Right atrium auricular region (tissue), 2 donors: ENCODE measurements around the gene PPFIA4. TPM values are rescaled to one million over a fixed set of nuclear protein-coding genes. Genes with fewer than 3 reads are reported as not detected.

Experiments used
- DNase-seq: peaks from one replicate; pipeline ENCODE4 v3.0.0-alpha.2; 2019; ENCODE audit warnings: low spot score
- H3K27ac ChIP-seq, 2 donors: fragments of 200-600 bp; sonication (generic); 1 replicate in 1 of 2; 2 replicates in 1 of 2; pipeline ENCODE4 v1.5.1; 2016 to 2019
- H3K27me3 ChIP-seq, 2 donors: fragments of 200-600 bp; sonication (generic); one replicate each; pipeline versions ENCODE4 v1.5.1 to v1.6.0; 2017 to 2019
- H3K36me3 ChIP-seq: fragments of 200-600 bp; sonication (generic); one replicate; pipeline ENCODE4 v1.5.1; 2016
- H3K4me1 ChIP-seq, 2 donors: fragments of 200-600 bp; sonication (generic); one replicate each; pipeline versions ENCODE4 v1.5.1 to v1.6.0; 2017 to 2019
- H3K4me3 ChIP-seq, 2 donors: fragments of 200-600 bp; sonication (generic); 1 replicate in 1 of 2; 2 replicates in 1 of 2; pipeline ENCODE4 v1.5.1; 2017 to 2019; ENCODE audit warnings: mild to moderate bottlenecking in 1 of 2, moderate library complexity in 1 of 2
- H3K9me3 ChIP-seq, 2 donors: fragments of 200-600 bp; sonication (generic); one replicate each; pipeline ENCODE4 v1.5.1; 2019
- CTCF ChIP-seq, 2 donors: fragments of 200-600 bp; sonication (generic); IDR thresholded peaks; one replicate each; pipeline ENCODE4 v1.5.1; 2019; ENCODE audit warnings: antibody characterized with exemption in 2 of 2
- total RNA-seq, 2 donors: library from RNA; depleted of rRNA; stranded (reverse); fragments of >200 nt; gene quantifications; one replicate each; pipeline ENCODE4 v1.1.0, GENCODE V29; 2016

The PPFIA4 gene
- total RNA-seq, 2 donors from 2014 or later: 16.3 to 19.2 TPM

- Histone ChIP-seq H3K4me3 (no peak overlapping the region), H3K36me3 (no peaks in the 10 kb centered on the region), H3K27ac (no peak overlapping the region), H3K4me1 (peaks cover 0 to 10% of the 10 kb centered on the region in 2 donors), H3K9me3 (no peaks in the 10 kb centered on the region), H3K27me3 (no peaks in the 10 kb centered on the region)
- no peak for TF ChIP-seq CTCF (IDR thresholded peaks at IDR 0.05)
- DNase-seq: no peak
Observed at GRCh38 chr1:203055161-203055799, 29.0 kb downstream of the PPFIA4 start.

GRCh38 chr1:203056012-203056411 is 29.7 kb downstream of the PPFIA4 start:
- H3K27ac ChIP-seq: no peak overlapping the region
- H3K36me3 ChIP-seq: no peaks in the 10 kb centered on the region
- H3K4me3 ChIP-seq: no peak overlapping the region
- H3K27me3 ChIP-seq: no peaks in the 10 kb centered on the region
- no peaks in the 10 kb centered on the region for H3K9me3 ChIP-seq
- DNase-seq: no peak
- TF ChIP-seq CTCF (IDR thresholded peaks at IDR 0.05): no peak
- peaks cover 0 to 10% of the 10 kb centered on the region in 2 donors for H3K4me1 ChIP-seq

GRCh38 chr1:203056516-203056915 is 30.2 kb downstream of the PPFIA4 start:
- H3K9me3 ChIP-seq: no peaks in the 10 kb centered on the region
- H3K36me3 ChIP-seq: no peaks in the 10 kb centered on the region
- H3K27me3 ChIP-seq: no peaks in the 10 kb centered on the region
- no peak overlapping the region for H3K4me3 ChIP-seq
- no peak for TF ChIP-seq CTCF (IDR thresholded peaks at IDR 0.05)
- no peak for DNase-seq
- no peak overlapping the region for H3K27ac ChIP-seq
- peaks cover 0 to 10% of the 10 kb centered on the region in 2 donors for H3K4me1 ChIP-seq

- H3K27me3 ChIP-seq: no peaks in the 10 kb centered on the region
- DNase-seq: no peak
- no peak overlapping the region for H3K4me3 ChIP-seq
- H3K4me1 ChIP-seq: peaks cover 0 to 10% of the 10 kb centered on the region in 2 donors
- no peak overlapping the region for H3K27ac ChIP-seq
- TF ChIP-seq CTCF (IDR thresholded peaks at IDR 0.05): no peak
- H3K36me3 ChIP-seq: no peaks in the 10 kb centered on the region
- no peaks in the 10 kb centered on the region for H3K9me3 ChIP-seq
Observed at GRCh38 chr1:203057911-203058675, 31.8 kb downstream of the PPFIA4 start.

GRCh38 chr1:203058676-203058935 is 32.3 kb downstream of the PPFIA4 start:
- H3K27me3 ChIP-seq: no peaks in the 10 kb centered on the region
- no peak for DNase-seq
- TF ChIP-seq CTCF (IDR thresholded peaks at IDR 0.05): no peak
- H3K9me3 ChIP-seq: no peaks in the 10 kb centered on the region
- H3K36me3 ChIP-seq: no peaks in the 10 kb centered on the region
- H3K4me3 ChIP-seq: no peak overlapping the region
- no peak overlapping the region for H3K27ac ChIP-seq
- H3K4me1 ChIP-seq: peaks cover 0 to 10% of the 10 kb centered on the region in 2 donors
